ENCODE results near the gene ZNF90.

- TF ChIP-seq, protein P1, sequence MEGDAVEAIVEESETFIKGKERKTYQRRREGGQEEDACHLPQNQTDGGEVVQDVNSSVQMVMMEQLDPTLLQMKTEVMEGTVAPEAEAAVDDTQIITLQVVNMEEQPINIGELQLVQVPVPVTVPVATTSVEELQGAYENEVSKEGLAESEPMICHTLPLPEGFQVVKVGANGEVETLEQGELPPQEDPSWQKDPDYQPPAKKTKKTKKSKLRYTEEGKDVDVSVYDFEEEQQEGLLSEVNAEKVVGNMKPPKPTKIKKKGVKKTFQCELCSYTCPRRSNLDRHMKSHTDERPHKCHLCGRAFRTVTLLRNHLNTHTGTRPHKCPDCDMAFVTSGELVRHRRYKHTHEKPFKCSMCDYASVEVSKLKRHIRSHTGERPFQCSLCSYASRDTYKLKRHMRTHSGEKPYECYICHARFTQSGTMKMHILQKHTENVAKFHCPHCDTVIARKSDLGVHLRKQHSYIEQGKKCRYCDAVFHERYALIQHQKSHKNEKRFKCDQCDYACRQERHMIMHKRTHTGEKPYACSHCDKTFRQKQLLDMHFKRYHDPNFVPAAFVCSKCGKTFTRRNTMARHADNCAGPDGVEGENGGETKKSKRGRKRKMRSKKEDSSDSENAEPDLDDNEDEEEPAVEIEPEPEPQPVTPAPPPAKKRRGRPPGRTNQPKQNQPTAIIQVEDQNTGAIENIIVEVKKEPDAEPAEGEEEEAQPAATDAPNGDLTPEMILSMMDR (IDR thresholded peaks at IDR 0.05; ENCODE audit: insufficient read depth, low read depth, low read length), result no peak
- no peak for TF ChIP-seq EZH2 (IDR thresholded peaks at IDR 0.05; ENCODE audit: insufficient read depth, low read length)
These were observed 9.9 kb upstream of the ZNF90 start for GRCh38 chr19:20067943-20068342.

Measured in astrocyte (in vitro differentiated cells and primary cell).